NT2/D1 (cell line): ENCODE data around the gene GPAM.

Experiments
- SUZ12 ChIP-seq: IDR thresholded peaks from 2 replicates; pipeline ENCODE4 v1.6.1; 2011; ENCODE audit not compliant: insufficient read length, insufficient read depth; ENCODE audit errors: extremely low read depth
- YY1 ChIP-seq: IDR thresholded peaks from 2 replicates; pipeline ENCODE4 v1.6.1; 2011; ENCODE audit not compliant: insufficient read length, insufficient read depth
- ZNF274 ChIP-seq: IDR thresholded peaks from 2 replicates; pipeline ENCODE4 v1.6.1; 2011; ENCODE audit warnings: mild to moderate bottlenecking, low read depth, low read length

DNA sequence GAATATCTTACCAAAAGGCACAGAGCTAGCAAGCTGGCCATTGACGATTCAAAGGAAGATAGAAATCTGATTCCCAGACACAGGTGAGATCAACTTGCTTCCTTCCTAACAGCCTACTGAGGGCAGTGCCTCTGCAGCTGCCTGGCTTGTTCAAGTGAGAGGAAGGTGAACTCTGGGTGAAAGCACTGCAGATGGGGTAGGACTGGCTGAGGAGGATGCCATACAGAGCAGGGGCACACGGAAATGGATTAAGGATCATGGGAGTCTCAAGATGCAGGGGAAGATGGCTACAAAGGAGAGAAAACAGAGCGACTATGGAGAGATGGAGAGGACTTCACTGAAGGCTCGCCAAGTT is 34.4 kb upstream of the GPAM start:
- TF ChIP-seq ZNF274 = no peak
- no peak for TF ChIP-seq YY1
- TF ChIP-seq SUZ12 = no peak
